GM21619 (cell line): ENCODE measurements around the gene SUGP1.

Source experiments
- ATAC-seq: cut with Tn5 transposase; IDR thresholded peaks from one replicate; pipeline ENCODE4 v1.9.1; 2021; ENCODE audit not compliant: unreplicated experiment

Gene SUGP1

DNA sequence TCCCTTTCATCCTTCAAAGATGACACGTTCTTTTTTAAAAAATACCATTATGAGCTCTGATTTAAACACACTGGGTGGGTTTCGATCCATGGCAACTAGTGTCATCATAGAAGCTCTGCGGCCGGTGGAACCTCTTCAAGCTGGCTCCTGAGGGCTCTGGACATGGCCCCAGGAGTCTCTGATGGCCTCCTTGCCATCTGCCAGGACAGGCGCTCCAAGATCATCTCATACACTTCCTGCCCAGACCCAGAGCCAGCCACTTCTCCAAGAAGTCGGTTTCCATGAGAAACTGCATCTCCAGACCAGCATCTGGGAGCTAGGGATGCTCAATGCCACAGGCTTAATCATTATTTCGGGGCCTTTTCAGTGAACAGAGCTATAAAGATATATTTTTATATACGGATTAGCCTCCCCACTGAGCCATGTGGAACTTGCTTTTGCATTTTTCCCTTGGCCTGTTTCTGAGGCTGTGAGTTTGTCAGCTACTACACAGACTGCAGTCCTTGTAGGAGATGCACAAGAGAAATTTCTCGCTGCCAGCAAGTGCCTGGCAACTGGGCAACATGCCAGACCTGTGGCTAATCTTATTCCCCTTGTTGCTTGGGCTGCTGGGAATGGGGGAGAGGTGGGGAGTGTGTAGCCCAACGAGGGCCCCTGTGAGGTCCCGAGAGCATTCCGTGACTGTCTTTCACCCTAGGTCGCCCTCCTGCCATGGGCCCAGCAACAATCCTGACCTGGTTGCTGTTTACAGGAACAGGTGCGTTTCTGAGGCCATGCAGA, 15.9 kb downstream of the SUGP1 start:
- no peak for ATAC-seq

DNA sequence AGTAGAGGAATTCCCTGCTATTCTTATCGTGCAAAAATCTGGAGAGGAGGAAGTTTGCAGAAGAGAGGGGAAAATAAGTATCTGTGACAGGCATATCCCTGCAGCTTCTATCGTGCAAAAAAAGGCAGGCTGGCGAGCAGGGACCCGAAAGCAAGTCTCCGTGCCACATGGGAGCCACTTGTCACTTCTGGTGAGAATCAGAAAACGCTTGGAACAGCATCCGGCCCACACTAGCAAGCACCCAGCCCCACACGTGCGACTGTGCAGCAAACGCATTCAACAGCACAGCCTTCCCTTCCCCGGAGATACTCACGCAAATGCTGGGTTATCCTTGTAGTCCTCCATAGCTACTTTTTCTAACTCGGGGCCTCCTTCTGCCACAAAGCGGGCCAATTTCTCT, 16.9 kb downstream of the SUGP1 start:
- ATAC-seq: no peak

DNA sequence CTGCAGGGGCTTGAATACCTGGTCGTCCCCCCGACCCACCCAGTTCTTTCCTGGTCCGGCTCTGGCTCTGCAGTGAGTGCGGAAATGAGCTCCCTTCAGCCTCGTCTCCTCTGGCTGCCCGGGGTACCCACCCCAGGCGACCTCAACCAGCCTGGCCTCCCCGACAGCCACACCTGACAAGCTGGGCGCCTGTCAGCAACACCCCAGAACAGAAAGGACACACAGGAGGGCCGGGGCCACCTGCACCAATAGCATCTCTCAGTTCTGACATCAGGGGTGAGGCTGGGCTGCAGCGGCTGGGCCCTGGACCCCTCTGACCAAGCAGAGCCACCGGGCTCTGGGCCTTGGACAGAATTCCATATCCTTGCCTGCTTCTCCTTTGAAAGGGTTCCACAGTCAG, 19.7 kb downstream of the SUGP1 start:
- ATAC-seq: no peak

DNA sequence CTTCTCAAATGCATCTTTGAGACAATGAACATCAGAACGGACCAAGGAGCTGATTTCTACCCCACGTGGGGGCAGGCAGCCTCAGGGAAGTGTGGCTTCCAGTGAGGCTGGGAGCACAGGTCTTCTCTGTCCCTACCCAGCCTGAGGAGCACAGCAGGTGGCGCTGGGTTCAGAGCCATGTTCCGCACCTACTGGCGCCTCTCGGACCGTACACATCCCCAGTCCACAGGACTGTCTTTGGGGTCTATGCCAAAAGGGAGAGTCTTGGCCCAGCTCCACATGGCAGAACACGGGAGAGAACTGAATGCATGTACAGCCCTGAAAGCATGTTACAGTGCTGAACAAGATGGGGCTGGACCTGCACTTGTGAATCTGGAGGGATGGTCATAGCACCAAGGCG, 22.6 kb downstream of the SUGP1 start:
- no peak for ATAC-seq

DNA sequence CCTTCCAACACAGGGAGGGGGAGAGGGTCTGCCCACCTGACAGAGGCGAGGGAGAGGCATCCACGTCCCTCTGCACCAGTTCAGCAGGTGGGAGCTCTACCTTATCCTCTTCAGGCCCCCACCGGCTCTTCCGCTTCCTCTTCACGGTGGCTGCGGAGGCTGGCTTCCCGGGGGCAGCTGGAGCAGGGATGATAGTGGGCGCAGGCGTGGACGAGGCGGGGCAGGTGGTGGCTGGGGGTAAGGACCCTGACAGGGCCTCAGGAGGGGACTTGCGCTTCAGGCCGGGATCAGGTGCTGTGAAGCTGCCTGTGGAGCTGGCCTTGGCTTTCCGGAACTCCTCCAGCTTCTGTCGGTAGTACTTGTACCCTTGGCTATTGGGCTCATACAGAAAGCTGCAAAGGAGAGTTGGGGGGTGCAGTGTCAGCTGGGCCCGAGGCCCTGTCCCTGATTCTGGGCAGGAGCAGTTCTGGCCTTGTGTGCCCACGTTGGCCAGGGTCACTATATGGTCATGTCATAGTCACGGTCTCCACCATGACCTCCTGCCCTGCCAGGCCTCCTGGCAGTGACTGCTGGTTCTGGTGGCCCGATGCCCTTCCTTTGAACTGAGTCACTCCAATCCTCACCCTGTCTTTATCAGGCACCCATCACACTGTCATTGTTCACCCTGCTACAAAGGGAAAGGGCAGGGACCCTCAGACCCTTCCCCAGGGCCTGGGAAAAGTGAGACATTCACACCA, 23.2 kb downstream of the SUGP1 start:
- no peak for ATAC-seq

DNA sequence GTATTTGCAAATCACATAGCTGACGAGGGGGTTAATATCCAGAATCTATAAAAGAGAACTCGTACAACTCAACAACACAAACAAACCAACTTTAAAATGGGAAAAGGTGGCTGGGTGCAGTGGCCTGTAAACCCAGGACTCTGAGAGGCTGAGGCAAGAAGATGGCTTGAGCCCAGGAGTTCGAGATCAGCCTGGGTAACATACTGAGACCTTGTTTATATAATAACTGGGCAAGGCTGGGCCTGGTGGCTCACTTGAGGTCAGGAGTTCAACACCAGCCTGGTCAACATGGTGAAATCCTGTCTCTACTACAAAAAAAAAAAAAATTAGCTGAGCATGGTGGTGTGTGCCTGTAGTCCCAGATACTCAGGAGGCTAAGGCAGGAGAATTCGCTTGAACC, 25.4 kb downstream of the SUGP1 start:
- ATAC-seq: no peak

DNA sequence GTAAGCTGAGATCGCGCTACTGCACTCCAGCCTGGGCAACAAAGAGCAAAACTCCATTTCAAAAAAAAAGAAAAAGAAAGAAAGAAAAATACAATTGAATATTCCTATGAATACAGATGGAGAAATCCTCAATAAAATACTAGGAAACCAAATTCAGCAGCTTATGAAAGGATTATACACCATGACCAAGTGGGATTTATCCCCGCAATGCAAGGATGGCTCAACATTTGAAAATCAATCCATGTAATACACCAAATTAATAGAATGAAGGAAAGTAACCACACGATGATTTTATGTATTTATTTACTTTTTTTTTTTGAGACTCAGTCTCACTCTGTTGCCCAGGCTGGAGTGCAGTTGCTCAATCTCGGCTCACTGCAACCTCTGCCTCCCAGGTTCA, 27.7 kb downstream of the SUGP1 start:
- no peak for ATAC-seq

DNA sequence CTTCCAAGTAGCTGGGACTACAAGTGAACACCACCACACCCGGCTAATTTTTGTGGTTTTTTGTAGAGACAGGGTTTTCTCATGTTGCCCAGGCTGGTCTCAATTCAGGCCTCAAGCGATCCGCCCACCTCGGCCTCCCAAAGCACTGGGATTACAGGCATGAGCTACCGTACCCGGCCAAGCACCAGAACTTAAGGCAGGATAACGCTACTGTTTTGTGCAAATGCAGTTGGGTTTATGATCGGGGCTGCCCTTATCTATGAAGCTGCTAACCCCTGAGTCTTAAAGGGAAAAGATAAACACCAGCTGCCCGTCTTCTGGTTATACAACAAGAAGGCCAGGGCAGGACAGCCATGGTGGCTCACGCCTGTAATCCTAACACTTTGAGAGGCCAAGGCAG, 34.6 kb downstream of the SUGP1 start:
- no peak for ATAC-seq

DNA sequence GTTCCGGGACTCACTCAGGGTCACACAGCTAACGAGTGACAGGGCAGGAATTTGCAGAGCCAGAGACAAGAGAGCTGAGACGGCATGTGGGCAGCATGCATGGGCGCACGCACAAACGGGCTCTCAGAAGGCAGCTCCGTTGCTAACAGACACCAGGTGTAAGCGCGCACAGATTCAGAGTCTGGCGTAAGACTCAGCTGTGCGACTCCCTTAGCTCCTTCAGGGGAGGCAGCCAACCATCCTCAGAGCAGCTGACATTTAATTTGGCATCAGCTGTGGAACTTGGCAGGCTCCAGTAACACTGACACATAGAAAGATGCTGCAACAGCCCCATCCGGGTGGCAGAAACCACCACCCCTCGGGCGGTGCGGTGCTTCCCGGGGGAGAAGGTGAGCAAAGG, 39.7 kb downstream of the SUGP1 start:
- no peak for ATAC-seq

DNA sequence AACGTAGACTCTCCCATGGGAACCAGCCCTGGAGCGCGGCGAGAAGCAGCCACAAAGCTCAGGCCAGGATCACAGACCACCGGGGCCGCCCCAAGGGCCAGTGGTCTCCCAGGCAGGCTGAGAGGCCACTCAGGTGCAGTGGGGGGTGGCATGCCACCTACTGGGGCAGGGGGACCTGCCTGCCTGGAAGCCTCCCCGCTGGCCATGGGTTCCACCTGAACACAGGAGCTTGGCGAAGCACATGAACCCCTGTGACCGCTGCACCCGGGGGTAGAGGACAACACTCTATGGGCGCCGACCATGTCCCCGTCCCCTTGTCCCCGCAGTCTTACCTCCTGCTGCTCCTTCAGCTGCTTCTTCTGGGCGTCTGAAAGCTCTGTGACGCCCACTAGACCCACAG, 40.5 kb downstream of the SUGP1 start:
- ATAC-seq: no peak

DNA sequence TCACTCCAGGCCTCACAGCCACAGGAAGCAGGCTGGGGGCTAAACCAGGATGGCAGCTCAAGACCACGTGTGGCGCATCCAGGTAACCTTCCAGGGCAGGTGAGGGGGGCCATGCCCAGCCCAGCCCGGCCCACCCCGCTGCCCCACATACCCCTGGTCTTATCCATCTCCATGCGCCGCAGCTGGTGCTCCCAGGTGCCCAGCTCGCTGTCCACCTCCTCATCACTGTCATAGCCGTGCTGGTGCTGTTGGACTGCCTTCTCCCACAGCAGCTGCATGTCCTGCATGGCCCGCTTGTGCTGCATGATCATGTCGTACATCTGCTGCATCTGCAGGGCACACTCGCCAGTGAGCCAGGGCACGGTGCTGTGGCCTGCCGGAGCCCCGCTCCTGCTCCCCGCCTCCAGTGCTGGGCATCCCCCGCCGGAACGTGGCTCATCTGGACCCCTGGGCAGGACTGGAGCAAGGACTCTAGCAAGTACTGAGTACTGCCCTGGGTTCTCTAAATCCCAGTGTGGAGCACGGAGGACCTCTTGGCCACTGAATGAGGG, 41.2 kb downstream of the SUGP1 start:
- ATAC-seq: no peak

DNA sequence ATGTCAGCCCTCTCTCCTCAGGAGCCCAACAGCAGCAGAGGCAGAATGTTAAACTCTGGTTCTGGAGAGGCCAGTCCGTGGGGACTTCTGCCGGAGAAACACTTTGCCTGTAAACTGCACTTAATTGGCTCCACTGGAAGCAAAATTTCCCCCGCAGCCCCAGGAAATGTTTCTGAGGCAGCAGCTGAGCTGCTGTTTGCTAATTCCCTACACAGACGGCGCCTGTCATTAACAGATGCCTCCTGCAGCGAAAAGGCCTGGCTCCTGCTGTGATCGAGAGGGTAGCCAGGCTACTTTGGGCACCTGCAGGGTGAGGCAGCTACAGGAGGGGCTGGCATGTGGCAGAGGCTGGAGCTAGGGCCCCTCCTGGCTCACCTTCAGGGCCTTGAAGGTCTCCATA, 42.0 kb downstream of the SUGP1 start:
- no peak for ATAC-seq

DNA sequence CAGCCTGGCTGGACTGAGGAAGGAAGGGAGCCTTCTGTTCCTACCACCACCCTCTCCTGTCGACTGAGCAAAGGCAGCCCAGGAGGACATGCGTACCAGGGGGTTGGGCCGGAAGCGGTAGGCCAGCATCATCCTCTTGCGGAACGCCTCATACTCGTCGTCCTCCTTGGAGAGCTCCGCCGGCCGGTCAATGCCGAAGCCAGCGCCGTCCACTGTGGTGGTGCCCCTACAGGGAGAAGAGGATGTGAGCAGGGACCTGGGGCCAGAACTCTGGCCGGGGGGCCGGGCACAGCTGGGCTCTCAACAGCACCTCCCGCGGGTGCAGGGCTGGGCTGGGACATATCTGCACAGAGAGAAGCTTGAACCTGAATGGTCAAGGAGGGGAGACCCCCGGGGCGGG, 43.5 kb downstream of the SUGP1 start:
- no peak for ATAC-seq

DNA sequence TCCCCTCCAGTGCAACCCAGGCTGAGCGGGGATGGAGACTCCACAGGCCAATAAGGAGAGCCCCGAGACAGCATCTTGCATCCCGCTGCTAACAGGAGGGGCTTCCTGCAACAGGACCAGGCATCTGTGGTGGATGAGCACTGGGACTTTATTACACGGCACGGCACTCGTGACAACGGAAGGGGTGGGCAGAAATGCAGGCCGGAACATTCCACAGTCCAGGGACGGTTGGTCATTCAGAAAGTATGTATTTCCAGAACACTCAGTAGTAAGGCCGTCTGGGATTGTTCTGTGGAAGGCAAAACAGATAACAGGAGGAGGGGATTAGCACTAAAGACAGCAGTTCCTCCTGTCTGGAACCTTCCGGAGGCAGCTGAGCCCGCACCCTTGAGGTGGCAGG, 43.9 kb downstream of the SUGP1 start:
- no peak for ATAC-seq

DNA sequence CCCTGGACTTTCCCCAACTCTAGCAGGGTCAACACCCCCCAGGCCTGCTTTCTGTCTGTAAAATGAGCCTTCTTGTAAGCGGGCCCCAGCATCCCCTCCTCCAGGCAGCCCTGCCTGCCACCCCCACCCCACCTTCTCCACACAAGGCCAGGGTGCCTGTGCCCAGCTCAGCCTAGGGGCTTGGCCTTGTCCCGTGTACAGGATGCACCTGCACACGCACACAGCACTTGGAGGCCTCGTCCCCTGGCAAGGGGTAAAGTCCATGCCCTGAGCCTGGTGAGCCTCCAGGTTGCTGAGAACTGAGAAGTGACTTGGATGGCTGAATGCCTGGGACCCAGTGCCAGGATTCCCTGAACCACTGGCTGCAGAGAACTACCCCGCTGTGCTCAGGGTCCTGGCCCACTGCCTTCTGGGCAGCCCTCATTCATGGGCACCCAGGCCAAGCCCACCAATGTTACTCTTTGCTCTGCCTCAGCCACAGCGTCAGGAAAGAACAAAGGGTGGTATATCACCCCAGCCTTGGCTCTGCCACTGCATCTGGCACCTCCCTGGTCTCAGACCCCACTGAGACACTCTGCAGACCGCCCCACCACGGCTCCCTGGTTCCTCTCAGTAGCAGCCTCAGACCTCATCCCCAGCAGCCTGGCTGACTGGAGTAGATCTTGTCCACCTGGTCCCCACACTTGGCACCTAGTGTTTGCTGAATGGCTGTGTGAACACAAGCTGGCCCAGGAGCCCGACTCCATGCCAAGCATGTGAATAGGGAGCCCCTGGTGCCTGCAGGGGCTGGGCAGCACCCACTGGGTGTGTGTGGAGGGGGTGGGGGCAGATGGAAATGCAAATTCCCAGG, 45.4 kb downstream of the SUGP1 start:
- ATAC-seq: no peak

DNA sequence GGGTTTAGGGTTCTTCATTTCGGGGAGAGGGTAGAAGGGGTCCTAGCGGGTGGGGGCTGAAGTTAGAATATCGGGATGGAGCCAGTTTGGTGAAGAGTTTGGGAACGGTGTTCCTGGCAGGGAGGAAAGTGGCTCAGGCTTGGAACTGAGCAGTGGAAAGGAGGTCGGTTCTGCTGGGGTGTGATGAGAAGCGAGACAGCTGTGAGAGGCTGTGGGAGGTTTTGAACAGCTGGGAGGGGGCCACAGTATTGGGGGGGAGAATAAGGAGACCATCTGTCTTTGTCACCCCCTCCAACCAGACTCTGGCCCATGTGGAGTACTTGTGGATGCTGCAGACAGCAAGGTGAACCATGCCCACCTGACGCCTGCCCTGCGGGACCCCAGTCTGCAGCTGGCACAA, 46.2 kb downstream of the SUGP1 start:
- ATAC-seq: no peak

DNA sequence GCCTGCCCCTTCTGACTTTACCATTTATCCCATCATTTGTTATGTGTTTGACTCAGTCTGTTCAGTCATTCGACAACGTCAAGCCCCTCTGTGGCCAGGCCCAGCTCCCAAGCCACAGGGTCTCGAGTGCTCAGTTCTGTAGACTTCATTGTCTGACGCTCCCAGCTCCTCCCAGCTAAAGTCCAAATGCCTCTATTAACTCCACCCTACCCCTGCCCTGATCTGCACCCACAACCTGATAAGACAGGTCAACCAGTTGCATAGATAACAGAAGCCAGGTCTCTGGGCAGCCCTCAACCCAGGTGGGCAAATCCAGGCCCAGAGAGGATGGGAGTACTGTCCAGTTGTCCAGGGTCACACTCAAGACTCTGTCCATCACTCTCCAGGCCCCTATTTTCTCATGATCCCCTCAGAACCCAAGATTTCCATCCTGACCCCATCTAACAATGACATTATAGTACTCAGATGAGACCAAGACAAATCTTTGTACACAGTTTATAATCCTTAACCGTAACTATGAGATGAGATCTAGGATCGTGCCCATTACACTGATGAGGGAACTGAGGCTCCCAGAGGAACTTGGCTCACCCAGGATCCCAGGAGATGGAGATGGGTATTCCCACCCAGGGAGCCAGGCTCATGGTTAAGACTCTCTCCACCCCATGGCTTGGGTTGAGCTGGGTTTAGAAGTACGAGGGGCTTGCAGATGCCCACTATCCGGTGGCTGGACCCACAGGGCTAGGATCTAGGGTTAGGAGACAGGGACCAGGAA, 48.3 kb downstream of the SUGP1 start:
- no peak for ATAC-seq

DNA sequence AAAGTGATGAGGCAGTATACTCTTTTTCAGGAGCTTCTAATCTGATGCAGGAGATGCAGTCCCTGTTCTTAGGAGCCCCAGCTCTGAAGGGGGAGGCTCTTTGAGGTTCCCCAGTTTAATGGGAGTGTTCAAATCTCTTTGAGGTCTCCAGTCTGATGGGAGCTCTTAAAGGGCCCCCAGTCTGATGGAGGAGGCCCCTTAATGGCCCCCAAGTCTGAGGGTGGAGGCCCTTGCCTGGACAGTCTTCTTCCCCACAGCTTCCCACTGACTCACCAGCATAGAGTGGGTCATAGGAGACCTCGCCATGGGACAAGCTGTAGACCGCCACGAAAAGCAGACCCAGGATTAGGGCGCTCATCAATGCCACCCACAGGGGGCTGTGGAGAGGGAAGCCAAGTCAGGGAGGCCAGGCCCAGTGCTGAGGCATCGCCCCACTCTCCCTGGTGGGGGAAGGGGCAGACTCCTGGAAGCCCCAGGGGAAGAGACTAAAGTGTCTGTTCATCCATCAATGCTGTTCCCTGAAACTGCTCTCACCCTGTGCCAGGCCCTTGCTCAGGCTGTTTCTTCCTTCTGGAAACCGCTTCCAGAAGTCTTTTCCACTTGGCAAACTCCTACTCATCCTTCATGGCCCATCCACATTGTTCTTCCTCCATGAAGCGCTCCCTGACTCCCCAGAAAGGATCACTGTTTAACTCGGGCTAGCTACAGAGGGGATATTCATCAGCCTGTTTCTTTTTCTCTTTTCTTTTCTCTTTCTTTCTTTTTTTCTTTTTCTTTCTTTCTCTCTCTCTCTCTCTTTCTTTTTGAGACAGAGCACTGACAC, 49.3 kb downstream of the SUGP1 start:
- ATAC-seq: no peak

DNA sequence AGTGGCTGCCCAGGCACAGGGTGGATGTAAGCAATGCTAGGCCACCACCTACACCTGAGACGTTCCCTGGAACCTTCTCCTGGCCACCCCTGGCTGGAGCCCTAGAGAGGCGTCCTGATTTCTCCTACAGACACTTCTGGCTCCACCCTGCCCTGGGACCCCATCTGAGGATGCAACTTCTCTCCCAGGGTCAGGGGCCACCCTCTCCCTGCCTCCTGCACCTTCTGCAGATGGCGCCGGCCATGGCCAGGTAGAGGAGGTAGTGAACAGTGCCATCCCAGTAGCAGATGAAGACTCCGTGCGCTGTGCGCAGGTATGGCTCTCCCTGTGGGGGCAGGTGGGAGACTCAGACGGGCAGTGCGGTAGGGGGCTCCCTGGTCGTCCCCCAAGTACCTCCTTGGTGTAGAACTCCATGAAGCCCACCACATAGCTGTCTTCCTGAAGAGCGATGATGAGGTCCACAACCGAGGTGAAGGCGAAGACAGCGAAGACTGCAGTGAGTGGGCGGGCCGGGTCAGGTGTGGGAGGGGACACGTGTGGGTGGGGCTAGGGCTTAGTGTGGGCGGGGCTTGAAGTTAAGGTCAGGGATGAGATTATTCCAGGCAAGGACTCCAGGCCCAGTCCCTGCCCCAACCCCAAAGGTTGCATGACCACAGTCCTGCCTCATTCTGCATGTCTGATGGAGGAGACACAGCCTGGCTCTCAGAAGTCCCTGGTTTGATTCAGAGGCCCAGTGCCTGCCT, 50.2 kb downstream of the SUGP1 start:
- ATAC-seq: no peak
